ENCODE data around the gene KRTAP5-4. TPM values are rescaled to one million over a fixed set of nuclear protein-coding genes. Genes with fewer than 3 reads are reported as not detected.
"Not testable (repeated sequence)": the region's sequence is repeated elsewhere in the genome, so short reads cannot be mapped to it uniquely, and the experiment has no call there.

The KRTAP5-4 gene
- total RNA-seq, 1 experiment from 2014 or later: not detected

DNA sequence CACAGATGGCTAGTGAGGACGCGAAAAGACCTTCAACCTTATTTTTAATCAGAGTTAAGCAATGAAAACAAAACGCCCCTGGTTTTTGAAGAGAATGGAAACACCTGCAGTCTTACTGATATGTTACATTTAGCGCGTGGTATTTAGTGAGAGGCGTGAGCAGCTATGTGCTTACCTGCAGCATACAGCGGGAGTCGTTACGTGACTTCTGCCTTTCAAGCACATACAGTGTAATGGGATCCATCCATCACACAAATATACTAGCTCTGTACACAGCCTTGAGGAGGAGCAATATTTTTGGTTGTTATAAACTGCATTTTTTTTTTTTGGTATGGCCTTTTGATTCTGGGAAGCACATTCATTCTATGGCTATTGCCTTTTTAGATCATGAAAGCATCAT is 29.3 kb downstream of the KRTAP5-4 start:
- POLR2A ChIA-PET: interaction anchor here (0.6 kb wide), 1 partner anchor 219 kb away, joined by 3 read pairs; no protein-coding TSS in a partner anchor
- CTCF ChIA-PET: interaction anchor here (0.7 kb wide), 1 partner anchor 130 kb away, joined by 4 read pairs; no protein-coding TSS in a partner anchor
- BruUV-seq (replicated peaks): no TSS peak
- Mint-ChIP-seq H3K4me3 (ENCODE audit: unreplicated experiment) (no peak overlapping the region), H3K4me1 (ENCODE audit: insufficient read depth, unreplicated experiment) (peaks cover 7% of the 10 kb centered on the region), H3K9me3 (ENCODE audit: unreplicated experiment) (no peaks in the 10 kb centered on the region), H3K27ac (ENCODE audit: low read depth, unreplicated experiment) (no peak overlapping the region), H3K27me3 (ENCODE audit: insufficient read depth, unreplicated experiment) (peaks cover 60% of the 10 kb centered on the region), H3K36me3 (ENCODE audit: insufficient read depth, unreplicated experiment) (peaks cover 5% of the 10 kb centered on the region)
- intact Hi-C loops (cut with micrococcal nuclease): no loop called here
- TF ChIP-seq, protein P1, sequence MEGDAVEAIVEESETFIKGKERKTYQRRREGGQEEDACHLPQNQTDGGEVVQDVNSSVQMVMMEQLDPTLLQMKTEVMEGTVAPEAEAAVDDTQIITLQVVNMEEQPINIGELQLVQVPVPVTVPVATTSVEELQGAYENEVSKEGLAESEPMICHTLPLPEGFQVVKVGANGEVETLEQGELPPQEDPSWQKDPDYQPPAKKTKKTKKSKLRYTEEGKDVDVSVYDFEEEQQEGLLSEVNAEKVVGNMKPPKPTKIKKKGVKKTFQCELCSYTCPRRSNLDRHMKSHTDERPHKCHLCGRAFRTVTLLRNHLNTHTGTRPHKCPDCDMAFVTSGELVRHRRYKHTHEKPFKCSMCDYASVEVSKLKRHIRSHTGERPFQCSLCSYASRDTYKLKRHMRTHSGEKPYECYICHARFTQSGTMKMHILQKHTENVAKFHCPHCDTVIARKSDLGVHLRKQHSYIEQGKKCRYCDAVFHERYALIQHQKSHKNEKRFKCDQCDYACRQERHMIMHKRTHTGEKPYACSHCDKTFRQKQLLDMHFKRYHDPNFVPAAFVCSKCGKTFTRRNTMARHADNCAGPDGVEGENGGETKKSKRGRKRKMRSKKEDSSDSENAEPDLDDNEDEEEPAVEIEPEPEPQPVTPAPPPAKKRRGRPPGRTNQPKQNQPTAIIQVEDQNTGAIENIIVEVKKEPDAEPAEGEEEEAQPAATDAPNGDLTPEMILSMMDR (IDR thresholded peaks at IDR 0.05; ENCODE audit: unreplicated experiment): no peak
- DNase-seq (ENCODE audit: unreplicated experiment): no peak

DNA sequence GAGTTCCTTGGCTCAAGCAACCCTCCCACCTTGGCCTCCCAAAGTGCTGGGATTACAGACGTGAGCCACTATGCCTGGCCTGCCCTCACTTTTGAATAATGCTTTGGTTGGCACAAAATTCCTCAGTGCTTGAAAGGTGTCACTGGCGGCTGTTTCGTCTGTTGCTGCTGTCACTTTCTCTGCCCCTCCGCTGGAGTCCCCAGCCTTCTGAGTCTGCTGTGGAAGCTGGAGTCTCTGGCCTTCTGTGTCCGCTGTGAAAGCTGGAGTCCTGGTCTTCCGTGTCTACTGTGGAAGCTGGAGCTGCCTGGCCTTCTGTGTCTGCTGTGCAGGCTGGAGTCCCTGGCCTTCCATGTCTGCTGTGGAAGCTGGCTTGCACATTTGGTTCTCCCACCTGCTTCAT is 31.9 kb downstream of the KRTAP5-4 start:
- Mint-ChIP-seq H3K27me3 (ENCODE audit: insufficient read depth, unreplicated experiment) (peaks cover 45% of the 10 kb centered on the region), H3K4me1 (ENCODE audit: insufficient read depth, unreplicated experiment) (peaks cover 7% of the 10 kb centered on the region), H3K36me3 (ENCODE audit: insufficient read depth, unreplicated experiment) (peaks cover 5% of the 10 kb centered on the region), H3K9me3 (ENCODE audit: unreplicated experiment) (no peaks in the 10 kb centered on the region), H3K27ac (ENCODE audit: low read depth, unreplicated experiment) (no peak overlapping the region), H3K4me3 (ENCODE audit: unreplicated experiment) (no peak overlapping the region)
- BruUV-seq (replicated peaks): no TSS peak
- intact Hi-C loops (cut with micrococcal nuclease): no loop called here
- POLR2A ChIA-PET: interaction anchor here (1.1 kb wide), 1 partner anchor 16 kb away, joined by 3 read pairs; no protein-coding TSS in a partner anchor
- DNase-seq (ENCODE audit: unreplicated experiment): no peak
- CTCF ChIA-PET: interaction anchor here (0.7 to 1.6 kb wide), 4 partner anchors 11 to 210 kb away, joined by 3 to 6 read pairs (median 5); no protein-coding TSS in a partner anchor
- TF ChIP-seq, protein P1 (IDR thresholded peaks at IDR 0.05; ENCODE audit: unreplicated experiment): no peak

DNA sequence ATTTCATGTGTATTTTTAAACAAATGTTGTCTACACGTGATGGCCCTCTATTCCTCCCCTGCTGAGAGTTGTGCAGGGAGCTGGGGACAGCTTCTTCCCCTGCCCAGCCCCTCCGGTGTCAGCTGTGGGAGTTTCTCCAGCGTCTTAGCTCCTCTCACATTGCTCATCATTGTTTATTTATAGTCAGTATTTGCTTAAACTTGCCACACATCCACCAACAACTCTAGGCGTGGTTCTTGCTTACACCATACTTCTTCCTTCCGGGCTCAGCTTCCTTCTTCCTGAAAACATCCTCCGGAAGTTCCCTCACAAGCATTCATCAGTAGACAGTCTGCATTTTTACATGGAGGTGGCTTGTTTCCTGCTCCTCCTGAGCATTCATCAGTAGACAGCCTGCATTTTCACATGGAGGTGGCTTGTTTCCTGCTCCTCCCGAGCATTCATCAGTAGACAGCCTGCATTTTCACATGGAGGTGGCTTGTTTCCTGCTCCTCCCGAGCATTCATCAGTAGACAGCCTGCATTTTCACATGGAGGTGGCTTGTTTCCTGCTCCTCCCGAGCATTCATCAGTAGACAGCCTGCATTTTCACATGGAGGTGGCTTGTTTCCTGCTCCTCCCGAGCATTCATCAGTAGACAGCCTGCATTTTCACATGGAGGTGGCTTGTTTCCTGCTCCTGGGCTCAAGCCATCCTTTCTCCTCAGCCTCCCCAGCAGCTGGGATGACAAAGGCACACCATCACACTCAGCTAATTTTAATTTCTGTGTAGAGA is 32.6 kb downstream of the KRTAP5-4 start:
- H3K9me3 Mint-ChIP-seq (ENCODE audit: unreplicated experiment); H3K4me1 Mint-ChIP-seq (ENCODE audit: insufficient read depth, unreplicated experiment); H3K4me3 Mint-ChIP-seq (ENCODE audit: unreplicated experiment); BruUV-seq (replicated peaks); H3K36me3 Mint-ChIP-seq (ENCODE audit: insufficient read depth, unreplicated experiment); H3K27ac Mint-ChIP-seq (ENCODE audit: low read depth, unreplicated experiment); intact Hi-C loops (cut with micrococcal nuclease): not testable (repeated sequence)
- peak; percentile 49 for DNase-seq (ENCODE audit: unreplicated experiment)
- CTCF ChIA-PET: interaction anchor here (0.6 to 2.2 kb wide), 7 partner anchors 8 to 245 kb away, joined by 3 to 10 read pairs (median 6); partner anchors contain the start of gene KRTAP5-2
- peaks cover 39% of the 10 kb centered on the region for H3K27me3 Mint-ChIP-seq (ENCODE audit: insufficient read depth, unreplicated experiment)
- POLR2A ChIA-PET: interaction anchor here (0.7 to 1.1 kb wide), 3 partner anchors 13 to 104 kb away, joined by 3 to 4 read pairs (median 3); no protein-coding TSS in a partner anchor

DNA sequence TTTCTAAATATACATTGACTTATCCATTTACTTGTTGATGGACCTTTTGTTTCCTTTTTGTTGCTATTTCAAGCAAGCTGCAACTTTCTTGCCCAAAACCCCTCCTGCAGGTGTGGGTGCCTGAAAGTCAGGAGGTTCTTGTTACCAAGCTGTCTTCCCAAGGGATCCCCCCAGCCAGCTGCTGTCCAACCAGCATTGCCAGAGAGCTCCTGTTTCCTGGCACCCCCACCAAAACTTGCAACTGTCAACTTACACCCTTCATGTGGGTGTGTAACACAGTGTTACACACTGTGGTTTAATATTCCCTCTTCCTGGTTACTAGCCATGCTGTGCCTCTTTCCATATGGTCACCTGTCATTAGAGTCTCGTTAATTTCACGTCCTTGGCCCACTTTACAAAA is 35.2 kb downstream of the KRTAP5-4 start:
- H3K27ac Mint-ChIP-seq (ENCODE audit: low read depth, unreplicated experiment): no peak overlapping the region
- ChIA-PET CTCF (interaction anchor here (0.6 to 0.9 kb wide), 3 partner anchors 8 to 43 kb away, joined by 3 to 4 read pairs (median 3); partner anchors contain the start of gene KRTAP5-5), POLR2A (no interaction called here)
- TF ChIP-seq, protein P1 (IDR thresholded peaks at IDR 0.05; ENCODE audit: unreplicated experiment): no peak
- peaks cover 5% of the 10 kb centered on the region for H3K36me3 Mint-ChIP-seq (ENCODE audit: insufficient read depth, unreplicated experiment)
- H3K9me3 Mint-ChIP-seq (ENCODE audit: unreplicated experiment): no peaks in the 10 kb centered on the region
- H3K4me3 Mint-ChIP-seq (ENCODE audit: unreplicated experiment): no peak overlapping the region
- BruUV-seq (replicated peaks): no TSS peak
- DNase-seq (ENCODE audit: unreplicated experiment): no peak
- peaks cover 12% of the 10 kb centered on the region for H3K27me3 Mint-ChIP-seq (ENCODE audit: insufficient read depth, unreplicated experiment)
- intact Hi-C loops (cut with micrococcal nuclease): no loop called here
- H3K4me1 Mint-ChIP-seq (ENCODE audit: insufficient read depth, unreplicated experiment): peaks cover 7% of the 10 kb centered on the region

DNA sequence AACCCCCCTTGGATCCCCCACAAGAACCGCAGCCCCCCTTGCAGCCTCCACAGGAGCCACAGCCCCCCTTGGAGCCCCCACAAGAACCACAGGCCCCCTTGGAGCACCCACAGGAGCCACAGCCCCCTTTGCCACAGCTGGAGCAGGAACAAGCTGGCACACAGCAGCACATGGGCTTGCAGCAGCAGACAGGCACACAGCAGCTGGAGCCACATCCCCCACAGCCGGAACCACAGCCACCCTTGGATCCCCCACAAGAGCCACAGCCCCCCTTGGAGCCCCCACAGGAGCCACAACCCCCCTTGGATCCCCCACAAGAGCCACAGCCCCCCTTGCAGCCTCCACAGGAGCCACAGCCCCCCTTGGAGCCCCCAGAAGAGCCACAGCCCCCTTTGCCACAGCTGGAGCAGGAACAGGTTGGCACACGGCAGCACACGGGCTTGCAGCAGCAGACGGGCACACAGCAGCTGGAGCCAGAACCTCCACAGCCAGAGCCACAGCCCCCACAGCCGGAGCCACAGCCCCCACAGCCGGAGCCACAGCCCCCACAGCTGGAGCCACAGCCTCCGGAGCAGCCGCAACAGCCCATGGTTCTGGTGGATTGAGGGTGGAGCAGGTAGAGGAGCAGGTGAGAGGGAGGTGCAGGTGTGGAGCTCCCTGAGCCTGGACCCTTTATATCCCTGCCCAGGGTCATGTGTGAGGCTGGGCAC is 37.1 kb downstream of the KRTAP5-4 start, which contains the start of gene KRTAP5-1:
TSS of gene KRTAP5-1 (minus strand) at position 623 of the 710 bp plus-strand sequence. CDS start at position 589, 34 bp downstream.
- H3K27ac Mint-ChIP-seq (ENCODE audit: low read depth, unreplicated experiment); H3K4me3 Mint-ChIP-seq (ENCODE audit: unreplicated experiment); H3K4me1 Mint-ChIP-seq (ENCODE audit: insufficient read depth, unreplicated experiment); POLR2A ChIA-PET; DNase-seq (ENCODE audit: unreplicated experiment); intact Hi-C loops (cut with micrococcal nuclease); BruUV-seq (replicated peaks); H3K36me3 Mint-ChIP-seq (ENCODE audit: insufficient read depth, unreplicated experiment); H3K9me3 Mint-ChIP-seq (ENCODE audit: unreplicated experiment): not testable (repeated sequence)
- peaks cover 11% of the 10 kb centered on the region for H3K27me3 Mint-ChIP-seq (ENCODE audit: insufficient read depth, unreplicated experiment)
- CTCF ChIA-PET: interaction anchor here (2.5 kb wide), 1 partner anchor 10 kb away, joined by 8 read pairs; no protein-coding TSS in a partner anchor

DNA sequence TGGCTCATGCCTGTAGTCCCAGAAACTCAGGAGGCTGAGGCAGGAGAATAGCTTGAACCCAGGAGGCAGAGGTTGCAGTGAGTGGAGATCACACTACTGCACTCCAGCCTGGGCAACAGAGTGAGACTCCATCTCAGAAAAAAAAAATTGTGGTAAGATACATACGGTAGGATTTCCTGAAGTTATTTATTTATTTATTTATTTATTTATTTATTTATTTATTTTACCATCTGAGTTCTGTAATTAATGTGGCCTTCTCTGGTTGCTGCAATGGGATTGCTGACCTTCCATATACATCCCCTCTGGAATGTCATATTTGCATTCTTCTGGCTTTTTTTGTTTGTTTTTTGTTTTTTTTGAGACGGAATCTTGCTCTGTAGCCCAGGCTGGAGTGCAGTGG is 39.0 kb downstream of the KRTAP5-4 start:
- BruUV-seq (replicated peaks); H3K36me3 Mint-ChIP-seq (ENCODE audit: insufficient read depth, unreplicated experiment); H3K4me3 Mint-ChIP-seq (ENCODE audit: unreplicated experiment); H3K4me1 Mint-ChIP-seq (ENCODE audit: insufficient read depth, unreplicated experiment); POLR2A ChIA-PET; DNase-seq (ENCODE audit: unreplicated experiment); H3K27ac Mint-ChIP-seq (ENCODE audit: low read depth, unreplicated experiment); intact Hi-C loops (cut with micrococcal nuclease): not testable (repeated sequence)
- CTCF ChIA-PET: interaction anchor here (1.6 to 2.5 kb wide), 2 partner anchors 8 to 13 kb away, joined by 8 to 10 read pairs; no protein-coding TSS in a partner anchor
- Mint-ChIP-seq H3K27me3 (ENCODE audit: insufficient read depth, unreplicated experiment) (peaks cover 11% of the 10 kb centered on the region), H3K9me3 (ENCODE audit: unreplicated experiment) (peaks cover 15% of the 10 kb centered on the region)
